ENCODE measurements around the gene TMEM88. TPM values are rescaled to one million over a fixed set of nuclear protein-coding genes. Genes with fewer than 3 reads are reported as not detected.

TMEM88 gene
- total RNA-seq, 1 experiment from 2014 or later: 2.9 TPM

GRCh38 chr17:7811251-7811650 is 43.6 kb upstream of the TMEM88 start:
- no peak overlapping the region for H3K4me3 Mint-ChIP-seq (ENCODE audit: low read depth, unreplicated experiment)
- CTCF ChIA-PET: no interaction called here
- H3K4me1 Mint-ChIP-seq (ENCODE audit: low read depth, unreplicated experiment): peaks cover 13% of the 10 kb centered on the region
- H3K27me3 Mint-ChIP-seq (ENCODE audit: unreplicated experiment): peaks cover under 1% of the 10 kb centered on the region
- peaks cover 4% of the 10 kb centered on the region for H3K36me3 Mint-ChIP-seq (ENCODE audit: insufficient read depth, unreplicated experiment)
- TF ChIP-seq CTCF (IDR thresholded peaks at IDR 0.05; ENCODE audit: unreplicated experiment): no peak
- BruUV-seq (replicated peaks): no TSS peak
- intact Hi-C loops (cut with micrococcal nuclease; ENCODE audit: unreplicated experiment): no loop called here
- DNase-seq: no peak
- H3K27ac Mint-ChIP-seq (ENCODE audit: unreplicated experiment): no peak overlapping the region
- no peaks in the 10 kb centered on the region for H3K9me3 Mint-ChIP-seq (ENCODE audit: low read depth, unreplicated experiment)

- intact Hi-C loops (cut with micrococcal nuclease; ENCODE audit: unreplicated experiment): no loop called here
- no peaks in the 10 kb centered on the region for H3K9me3 Mint-ChIP-seq (ENCODE audit: low read depth, unreplicated experiment)
- CTCF ChIA-PET: no interaction called here
Measured at GRCh38 chr17:7814969-7815368, 39.9 kb upstream of the TMEM88 start.

GRCh38 chr17:7816926-7817642 is 37.8 kb upstream of the TMEM88 start:
- Mint-ChIP-seq H3K36me3 (ENCODE audit: insufficient read depth, unreplicated experiment) (no peaks in the 10 kb centered on the region), H3K27me3 (ENCODE audit: unreplicated experiment) (peaks cover 51% of the 10 kb centered on the region), H3K4me1 (ENCODE audit: low read depth, unreplicated experiment) (no peaks in the 10 kb centered on the region), H3K9me3 (ENCODE audit: low read depth, unreplicated experiment) (no peaks in the 10 kb centered on the region), H3K4me3 (ENCODE audit: low read depth, unreplicated experiment) (no peak overlapping the region), H3K27ac (ENCODE audit: unreplicated experiment) (no peak overlapping the region)
- TF ChIP-seq CTCF (IDR thresholded peaks at IDR 0.05; ENCODE audit: unreplicated experiment): no peak
- CTCF ChIA-PET: no interaction called here
- DNase-seq: no peak
- BruUV-seq (replicated peaks): no TSS peak
- intact Hi-C loops (cut with micrococcal nuclease; ENCODE audit: unreplicated experiment): no loop called here

More at GRCh38 chr17:7814969-7815368, 39.9 kb upstream of the TMEM88 start:
- H3K36me3 Mint-ChIP-seq (ENCODE audit: insufficient read depth, unreplicated experiment): no peaks in the 10 kb centered on the region
- H3K4me3 Mint-ChIP-seq (ENCODE audit: low read depth, unreplicated experiment): no peak overlapping the region
- TF ChIP-seq CTCF (IDR thresholded peaks at IDR 0.05; ENCODE audit: unreplicated experiment): no peak
- no peak for DNase-seq
- peaks cover under 1% of the 10 kb centered on the region for H3K4me1 Mint-ChIP-seq (ENCODE audit: low read depth, unreplicated experiment)
- H3K27ac Mint-ChIP-seq (ENCODE audit: unreplicated experiment): no peak overlapping the region
- peaks cover 30% of the 10 kb centered on the region for H3K27me3 Mint-ChIP-seq (ENCODE audit: unreplicated experiment)
- no TSS peak for BruUV-seq (replicated peaks)

GRCh38 chr17:7817643-7817964 is 37.3 kb upstream of the TMEM88 start:
- CTCF ChIA-PET: no interaction called here
- H3K9me3 Mint-ChIP-seq (ENCODE audit: low read depth, unreplicated experiment): no peaks in the 10 kb centered on the region
- H3K4me3 Mint-ChIP-seq (ENCODE audit: low read depth, unreplicated experiment): no peak overlapping the region
- no peak for TF ChIP-seq CTCF (IDR thresholded peaks at IDR 0.05; ENCODE audit: unreplicated experiment)
- intact Hi-C loops (cut with micrococcal nuclease; ENCODE audit: unreplicated experiment): no loop called here
- no peaks in the 10 kb centered on the region for H3K36me3 Mint-ChIP-seq (ENCODE audit: insufficient read depth, unreplicated experiment)
- H3K27me3 Mint-ChIP-seq (ENCODE audit: unreplicated experiment): peaks cover 55% of the 10 kb centered on the region
- H3K27ac Mint-ChIP-seq (ENCODE audit: unreplicated experiment): no peak overlapping the region
- H3K4me1 Mint-ChIP-seq (ENCODE audit: low read depth, unreplicated experiment): no peaks in the 10 kb centered on the region
- BruUV-seq (replicated peaks): no TSS peak
- DNase-seq: no peak
